Fibroblast of skin of back (primary cell): ENCODE data around the gene KCNK10.

Experiments used
- DNase-seq: peaks from one replicate; pipeline ENCODE4 v3.0.0-alpha.2; 2013

KCNK10 gene

DNA sequence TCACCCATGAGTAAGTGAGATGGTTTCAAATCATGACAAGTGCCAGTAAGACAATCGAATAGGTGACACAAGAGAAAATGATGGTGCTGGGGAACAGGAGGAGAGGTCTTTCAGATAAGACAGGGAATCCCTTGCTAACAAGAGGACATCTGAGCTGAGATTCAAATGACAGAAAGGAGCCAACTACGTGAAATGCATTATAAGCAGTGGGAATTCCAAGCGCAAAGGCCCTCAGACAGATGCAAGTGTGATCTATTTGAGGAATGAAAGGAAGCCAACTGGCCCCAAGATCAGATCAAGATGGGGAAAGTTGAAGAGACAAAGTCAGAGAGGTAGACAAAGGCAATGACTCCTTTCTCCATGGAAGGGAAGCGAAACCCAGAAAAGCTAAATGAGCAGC is 4.7 kb downstream of the KCNK10 start:
- DNase-seq, result no peak

DNA sequence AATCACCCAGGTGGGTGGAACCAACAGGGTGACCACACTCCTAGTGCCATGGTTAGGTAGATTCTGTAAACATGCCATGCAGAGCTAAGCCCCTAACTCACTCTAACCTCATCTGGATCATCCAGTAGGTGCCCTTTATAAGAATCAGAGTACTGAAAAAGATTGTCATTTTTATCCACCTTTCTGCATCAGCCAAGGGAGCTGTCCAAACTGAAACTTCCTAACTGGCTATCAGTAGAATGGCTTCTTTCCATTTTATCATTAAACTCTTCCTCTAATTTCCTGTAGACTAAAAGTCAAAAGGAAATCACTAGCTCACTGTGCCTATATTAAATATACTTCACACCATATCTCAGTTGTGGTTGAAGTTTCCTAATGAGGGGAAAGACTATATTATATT is 6.5 kb downstream of the KCNK10 start:
- no peak for DNase-seq

DNA sequence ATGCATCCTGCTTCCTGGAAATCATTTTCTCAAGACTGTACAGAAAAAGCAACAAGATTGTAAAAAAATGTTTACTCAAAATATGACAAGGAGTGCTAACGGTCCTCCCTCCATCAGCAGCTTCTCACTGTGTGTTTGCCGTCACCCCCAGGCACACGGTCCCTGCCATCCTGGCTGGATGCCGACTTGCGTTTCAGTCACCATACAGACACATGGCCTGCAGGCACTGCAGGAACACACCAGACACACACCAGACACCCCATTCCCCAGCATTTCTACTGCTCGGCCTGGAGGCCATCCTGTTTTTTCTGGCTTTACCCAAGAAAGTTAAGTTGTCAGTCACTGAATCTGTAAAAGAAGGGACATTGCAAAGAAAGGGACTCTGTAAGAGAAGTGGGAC is 10.8 kb downstream of the KCNK10 start:
- no peak for DNase-seq

DNA sequence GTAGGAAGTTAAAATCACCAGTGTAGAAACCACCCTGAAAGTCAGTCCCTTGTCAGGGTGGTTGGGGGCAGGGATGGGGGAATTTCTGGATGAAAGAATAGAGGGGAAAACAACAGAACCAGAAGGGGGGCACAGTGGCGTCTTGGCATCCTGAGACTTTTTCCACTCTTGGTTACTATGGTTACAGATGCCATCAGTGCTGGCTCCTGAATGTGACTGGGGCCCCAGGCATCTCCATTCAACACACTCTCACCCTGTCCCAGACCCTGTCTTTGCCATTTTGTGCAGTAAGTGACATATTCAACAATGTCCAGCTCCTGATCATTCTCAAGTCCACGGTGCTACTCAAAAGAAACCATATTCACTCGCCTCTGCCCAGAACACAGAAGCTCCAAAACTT is 11.3 kb downstream of the KCNK10 start:
- DNase-seq, result no peak

DNA sequence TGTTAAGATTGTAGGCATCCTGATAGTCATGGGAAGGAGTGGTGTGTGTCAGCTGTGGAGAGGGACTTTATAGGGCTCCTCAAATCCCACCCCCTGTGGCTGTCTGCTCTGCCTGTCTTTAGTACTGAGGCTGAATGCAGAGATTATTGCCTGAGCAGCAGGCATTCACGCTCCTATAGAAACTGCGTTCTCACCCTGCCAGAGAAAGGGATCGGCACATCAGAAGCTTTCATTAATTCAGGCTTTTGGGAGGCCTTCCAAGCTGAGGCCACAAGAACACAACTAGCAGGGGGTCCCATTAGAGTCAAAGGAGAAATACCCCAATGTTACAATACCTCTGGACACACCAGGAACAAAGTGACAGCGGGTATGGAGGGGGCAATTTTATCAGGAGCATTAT is 12.6 kb downstream of the KCNK10 start:
- no peak for DNase-seq

DNA sequence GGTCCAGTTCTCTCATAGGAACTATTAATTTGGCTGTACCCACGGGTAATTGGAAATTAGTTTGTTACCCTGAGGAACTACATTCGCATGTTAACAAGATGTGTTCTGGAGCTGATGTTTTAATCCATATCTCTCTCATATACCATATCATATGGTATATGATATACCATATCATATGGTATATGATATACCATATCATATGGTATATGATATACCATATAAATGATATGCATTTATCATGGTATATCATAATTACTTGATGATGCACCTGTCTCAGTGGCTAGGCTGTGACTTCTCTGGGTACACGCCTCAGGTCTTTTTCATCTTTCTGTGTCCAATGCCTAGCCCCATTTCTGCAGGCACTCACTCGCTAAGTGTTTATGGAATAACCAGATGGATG is 13.0 kb downstream of the KCNK10 start:
- no peak for DNase-seq

DNA sequence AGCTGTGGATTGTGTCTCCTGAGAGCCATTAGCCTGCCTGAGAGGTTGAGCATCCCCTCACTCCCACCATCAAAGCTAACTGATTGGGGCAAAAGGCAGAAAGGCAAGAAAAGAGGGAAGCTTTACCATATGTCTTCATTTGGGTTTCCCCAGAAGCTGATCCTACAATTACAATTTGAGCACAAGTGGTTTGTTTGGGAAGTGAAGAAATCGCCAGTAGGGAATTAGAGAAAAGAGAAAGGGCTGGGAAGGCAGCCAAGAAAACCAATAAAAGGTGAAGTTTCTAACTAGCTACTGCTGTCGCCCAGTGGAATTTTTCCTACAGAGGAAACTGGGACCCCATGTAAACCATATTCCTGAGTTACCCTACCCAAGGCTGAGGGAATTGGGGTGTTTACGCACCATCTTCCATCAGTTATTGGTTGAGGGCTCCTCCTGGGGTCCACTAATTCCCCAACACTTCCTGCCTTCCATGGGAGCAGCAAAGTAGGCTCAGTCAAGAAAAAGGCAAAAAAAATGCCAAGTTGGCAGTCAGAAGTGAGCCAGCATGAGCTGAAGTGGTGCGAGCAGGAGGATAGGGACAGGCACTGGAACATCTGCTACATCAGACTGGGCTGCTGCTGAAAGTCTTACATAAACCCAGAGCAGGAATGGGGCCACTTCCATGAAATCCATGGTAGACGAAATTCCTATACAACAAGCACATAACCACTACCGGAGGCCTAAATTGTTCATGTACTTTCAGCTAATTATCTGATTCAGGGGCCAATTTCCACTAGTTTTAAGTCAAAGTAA is 17.3 kb downstream of the KCNK10 start:
- no peak for DNase-seq

DNA sequence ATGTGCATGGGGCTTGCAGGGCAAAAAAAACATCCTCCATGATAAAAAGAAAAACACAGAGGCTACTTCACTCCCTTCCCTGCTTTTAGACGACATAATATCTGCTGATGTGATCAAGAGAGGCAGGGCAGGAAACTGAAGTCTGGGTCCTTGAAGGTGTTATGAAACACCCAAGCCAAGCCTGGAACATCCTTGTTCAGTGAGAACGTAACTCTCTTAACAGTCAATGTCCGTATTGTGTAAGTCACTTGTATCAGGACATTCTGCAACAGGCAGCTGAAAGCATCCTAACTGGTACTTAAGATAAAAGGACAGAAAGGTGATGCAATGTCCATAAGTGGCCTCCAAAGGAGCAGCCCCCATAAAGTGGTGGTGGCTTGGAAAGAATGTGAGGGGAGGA is 20.0 kb downstream of the KCNK10 start:
- DNase-seq, result no peak

DNA sequence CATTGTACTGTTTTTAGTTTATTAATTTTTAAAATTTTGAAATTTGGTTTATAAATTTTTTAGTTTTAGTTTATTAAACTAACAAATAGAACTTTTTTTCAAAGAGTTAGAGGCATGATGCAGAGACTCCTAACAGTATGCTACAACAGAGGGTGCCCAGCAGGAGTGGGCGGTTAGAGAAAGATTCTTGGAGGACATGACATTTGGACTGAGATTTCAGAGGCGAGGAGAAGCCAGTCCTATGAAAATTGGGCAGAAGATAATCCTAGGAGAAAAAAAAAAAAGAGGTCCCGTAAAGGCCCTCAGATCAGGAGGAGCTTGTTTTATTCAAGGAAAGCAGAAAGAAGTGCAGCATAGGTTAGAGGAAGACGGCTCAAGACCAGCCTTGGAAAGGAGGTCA is 21.7 kb downstream of the KCNK10 start:
- no peak for DNase-seq

DNA sequence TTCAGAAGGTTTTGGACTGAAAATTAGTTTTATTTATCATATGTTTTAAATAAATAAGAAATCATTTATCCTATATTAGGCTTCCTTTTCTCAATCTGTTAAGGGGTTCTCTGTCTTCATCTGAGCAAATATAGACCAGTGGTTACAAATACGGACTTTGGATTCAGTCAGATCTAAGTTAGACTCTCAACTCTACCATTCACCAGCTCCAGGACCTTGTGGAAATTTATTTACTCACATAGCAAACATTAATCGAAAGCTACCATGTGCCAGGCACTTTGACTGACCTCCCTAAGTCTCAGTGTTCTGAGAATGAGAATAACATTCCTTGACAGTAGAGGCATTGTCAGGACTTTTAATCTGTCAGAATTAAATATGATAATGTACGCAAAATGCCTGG is 22.3 kb downstream of the KCNK10 start:
- DNase-seq, result no peak

DNA sequence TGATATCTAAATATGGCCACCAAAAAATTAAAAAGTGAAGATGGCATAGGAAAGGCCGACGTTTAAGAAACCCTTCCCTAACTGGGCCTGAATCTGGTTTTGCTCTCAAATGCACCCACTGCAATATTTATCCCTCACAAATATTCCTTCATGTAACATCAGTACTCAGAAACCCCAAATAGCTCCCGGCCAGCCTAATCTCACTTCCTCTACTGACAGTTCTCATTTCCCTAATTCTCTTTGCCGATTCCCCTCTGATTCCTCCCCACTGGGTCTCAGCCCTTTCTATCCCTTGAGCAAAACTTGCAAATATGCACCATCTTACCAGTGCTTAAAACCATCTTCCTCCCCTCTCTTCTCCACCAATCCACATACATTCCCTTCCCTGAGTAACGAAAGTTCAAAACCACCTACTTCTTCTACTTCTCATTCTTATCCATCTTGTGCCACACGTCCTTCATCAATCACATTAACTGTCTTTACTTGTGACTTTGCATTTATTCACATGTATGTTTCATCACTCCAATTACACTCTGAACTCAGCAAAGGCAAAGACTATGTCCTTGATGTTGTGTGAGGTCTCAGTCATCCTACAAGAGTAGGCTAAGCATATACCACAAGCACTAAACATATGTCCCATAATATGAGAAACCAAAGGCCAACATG is 23.1 kb downstream of the KCNK10 start:
- no peak for DNase-seq

DNA sequence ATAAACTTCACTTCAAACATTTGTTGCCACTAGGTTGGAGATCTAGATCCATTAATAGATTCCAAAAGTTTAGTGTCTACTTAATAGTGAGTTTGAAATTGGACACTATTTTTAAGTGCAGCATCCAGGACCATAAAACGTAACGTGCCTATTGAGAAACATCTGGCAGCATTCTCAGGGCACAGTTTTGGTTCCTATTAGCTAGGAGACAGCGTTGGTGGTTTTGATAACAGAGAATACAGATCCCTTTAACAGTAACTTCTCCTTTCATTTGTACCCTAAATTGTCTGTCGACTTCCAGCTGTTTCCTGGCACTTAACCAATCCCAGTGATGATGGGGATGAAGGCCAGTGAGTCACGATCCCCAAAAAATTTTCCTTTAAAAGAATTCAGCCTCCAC is 25.8 kb downstream of the KCNK10 start:
- no peak for DNase-seq

DNA sequence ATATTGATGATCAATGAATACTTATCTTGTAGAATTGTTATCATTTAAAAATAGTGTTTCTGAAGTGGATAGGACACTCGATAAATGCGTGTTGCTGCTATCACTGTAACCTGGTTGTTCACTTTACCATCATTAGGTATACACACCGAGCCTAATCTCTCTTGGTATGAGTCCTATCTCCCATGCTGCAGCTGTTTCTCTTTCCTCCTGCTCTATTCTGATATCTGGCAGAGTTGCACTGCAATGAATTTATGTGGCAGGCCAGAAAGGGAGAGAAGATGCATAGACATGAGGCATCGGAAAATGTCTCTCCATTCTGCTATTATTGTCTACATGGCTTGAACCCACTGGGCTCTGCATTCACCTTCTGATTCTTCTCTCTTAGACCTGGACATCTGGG is 26.7 kb downstream of the KCNK10 start:
- no peak for DNase-seq

DNA sequence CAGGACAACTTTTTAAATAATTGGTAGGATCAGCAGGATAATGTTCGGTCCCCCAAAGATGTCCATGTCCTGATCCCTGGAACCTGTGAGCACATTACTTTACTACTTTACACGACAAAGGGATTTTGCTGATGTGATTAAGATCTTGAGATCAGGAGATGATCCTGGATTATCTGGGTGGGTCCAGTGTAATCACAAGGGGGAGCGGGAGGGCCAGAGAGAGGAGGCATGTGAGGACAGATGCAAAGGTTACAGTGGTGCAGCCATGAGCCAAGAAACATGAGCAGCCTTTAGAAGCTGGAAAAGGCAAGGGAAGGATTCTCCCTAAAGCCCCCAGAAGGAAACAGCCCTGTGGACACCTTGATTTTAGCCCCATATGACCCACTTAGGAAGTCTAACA is 33.1 kb downstream of the KCNK10 start:
- DNase-seq, result no peak

DNA sequence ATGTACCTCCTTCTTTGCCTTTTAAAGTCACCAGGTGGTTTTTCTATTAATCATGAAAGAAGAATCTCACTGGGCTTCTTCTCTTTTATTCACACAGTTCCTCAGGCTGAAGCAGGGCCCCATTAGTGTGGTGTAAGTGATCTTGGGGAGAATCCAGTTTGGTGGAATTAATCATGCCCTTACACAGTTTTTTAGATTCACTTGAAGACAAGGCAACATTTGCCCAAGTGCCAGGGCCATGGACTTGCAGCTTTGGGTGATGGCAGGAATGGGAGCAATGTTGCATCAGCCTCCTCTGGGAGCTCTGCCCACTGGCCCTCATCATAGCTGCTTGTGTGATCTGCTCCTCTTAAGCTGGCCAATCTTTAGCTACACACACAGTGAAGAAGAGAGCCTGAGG is 33.8 kb downstream of the KCNK10 start:
- no peak for DNase-seq

DNA sequence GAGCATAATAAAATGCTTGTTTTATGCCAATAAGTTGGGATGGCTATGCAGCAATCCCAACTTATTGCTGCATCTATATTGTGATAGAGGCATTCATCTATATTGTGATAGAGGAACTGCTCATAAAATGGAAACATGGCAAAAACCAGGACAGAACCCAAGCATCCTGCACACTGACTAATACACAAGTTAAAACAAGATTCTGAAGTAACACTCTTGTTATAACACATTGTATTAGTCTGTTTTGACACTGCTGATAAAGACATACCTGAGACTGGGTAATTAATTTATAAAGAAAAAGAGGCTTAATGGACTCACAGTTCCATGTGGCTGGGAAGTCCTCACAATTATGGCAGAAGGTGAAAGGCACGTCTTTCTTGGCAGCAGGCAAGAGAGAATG is 36.8 kb downstream of the KCNK10 start:
- no peak for DNase-seq

DNA sequence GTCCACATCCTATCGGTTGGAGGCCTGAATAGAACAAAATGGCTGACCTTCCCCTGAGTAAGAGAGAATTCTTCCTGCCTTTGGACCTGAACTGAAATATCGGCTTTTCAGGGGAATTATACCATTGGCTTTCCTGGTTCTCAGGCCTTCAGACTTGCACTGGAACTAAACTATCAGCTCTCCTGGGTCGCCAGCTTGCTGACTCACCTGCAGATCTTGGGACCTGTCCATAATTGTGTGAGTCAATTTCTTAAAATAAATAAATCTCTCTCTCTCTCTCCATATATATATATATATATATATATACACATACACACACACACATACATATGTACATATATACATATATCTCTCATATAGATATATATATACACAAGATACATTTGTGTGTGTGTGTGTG is 41.6 kb downstream of the KCNK10 start:
- DNase-seq, result no peak

DNA sequence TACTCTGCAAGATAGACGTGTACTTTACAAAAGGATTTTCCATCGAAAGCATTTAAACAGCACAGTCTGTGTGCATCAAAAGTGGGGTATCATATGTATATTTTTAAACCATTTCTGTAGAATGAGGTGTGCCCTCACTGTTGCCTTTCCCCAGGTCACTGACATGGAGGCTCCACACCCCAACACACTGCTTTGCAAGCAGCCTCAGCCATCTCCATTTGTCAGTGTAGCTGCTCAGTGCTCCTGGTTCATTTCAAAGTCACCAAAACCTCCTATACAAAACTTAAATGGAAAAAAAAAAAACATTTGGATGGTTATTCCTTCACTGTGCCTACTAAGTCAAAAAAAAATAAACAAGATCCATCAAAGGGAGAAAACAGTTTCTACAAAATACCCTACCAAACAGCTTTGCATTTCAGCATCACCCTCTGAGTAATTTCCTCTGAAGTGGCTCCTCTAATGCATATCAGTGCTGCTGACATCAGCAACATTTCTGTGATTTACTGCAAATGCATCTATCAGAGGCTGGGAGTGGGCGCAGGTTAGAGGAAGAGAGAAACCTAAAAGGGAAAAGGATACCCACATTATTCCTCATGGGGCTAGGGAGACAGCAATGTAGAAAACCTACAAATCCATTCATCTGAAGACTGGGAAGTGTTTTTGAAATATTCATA is 46.0 kb downstream of the KCNK10 start:
- DNase-seq, result no peak

DNA sequence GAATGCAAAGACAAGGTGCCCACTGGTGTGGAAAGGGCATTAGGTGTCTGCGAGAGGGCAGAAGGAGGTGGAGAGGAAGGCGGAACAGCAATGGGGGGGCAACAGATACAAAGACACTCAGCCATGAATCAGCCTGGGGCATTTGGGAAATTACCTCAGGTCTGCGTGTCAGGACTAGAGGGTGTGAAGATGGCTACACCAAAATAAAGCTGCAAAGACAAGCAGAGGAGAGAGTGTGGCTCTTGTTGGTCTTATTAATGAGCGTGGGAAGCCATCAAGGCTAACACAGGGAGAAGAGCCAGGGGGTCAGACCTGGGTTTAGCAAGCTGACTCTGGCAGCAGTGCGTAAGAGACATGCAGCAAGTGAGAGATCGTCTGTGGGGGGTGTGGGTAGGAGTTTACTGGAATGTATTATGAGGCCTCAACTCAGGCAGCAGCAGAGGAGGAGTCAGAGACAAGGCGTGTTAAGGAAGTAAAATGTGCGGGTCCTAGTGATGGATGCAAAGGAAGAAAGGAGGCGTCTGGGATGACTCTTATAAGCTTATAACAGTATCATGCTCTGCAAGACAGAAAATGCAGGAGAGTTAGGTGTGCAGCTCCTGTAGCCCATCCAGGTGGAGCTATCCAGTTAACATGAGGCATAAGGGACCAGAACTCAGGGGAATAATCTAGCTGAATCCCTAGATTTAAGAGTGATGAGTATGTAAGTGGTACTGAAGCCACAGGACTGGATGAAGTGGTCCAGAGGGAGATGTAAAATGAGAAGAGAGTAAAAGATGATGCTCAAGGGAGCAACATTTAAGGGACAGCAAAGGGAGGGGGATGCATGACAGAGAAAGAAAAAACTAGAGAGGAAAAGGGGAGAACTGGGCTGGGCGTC is 50.4 kb downstream of the KCNK10 start:
- no peak for DNase-seq

DNA sequence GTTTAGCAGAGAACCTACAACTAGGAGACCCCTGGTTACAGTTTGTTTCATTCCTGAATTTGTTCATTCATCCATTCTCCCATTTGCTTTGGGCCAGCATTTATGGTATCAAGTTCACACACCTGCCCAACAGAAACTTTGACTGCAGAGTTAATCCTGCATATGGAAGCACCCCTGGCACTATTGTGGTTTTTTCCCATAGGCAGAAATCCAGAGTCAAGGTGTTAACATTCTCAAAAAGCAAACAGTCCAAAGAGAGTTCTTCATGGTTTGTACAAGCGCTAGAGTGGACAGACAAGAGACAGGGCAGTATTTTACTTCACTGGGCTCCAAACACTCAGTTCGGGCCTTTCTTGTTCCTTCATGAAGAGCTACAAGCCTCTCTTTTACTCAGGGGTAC is 51.9 kb downstream of the KCNK10 start:
- DNase-seq, result no peak

DNA sequence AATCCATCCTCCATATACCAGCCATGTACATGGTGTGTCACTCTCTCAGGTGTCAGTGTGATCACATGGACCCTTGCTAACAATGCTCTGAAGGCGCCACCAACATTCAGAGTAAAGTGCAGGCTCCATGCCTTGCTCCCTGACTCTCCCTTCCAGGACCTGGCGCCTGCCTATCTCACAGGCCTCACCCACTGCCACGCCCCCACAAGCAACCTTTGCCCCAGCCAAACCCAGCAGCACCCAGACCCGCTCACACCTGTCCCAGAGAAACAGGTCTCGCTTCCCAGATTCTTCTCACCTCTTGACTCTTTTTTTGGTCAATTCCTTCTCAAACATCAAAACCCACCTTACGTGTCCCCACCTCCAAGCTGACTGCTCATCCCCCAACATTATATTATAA is 52.3 kb downstream of the KCNK10 start:
- DNase-seq, result no peak

DNA sequence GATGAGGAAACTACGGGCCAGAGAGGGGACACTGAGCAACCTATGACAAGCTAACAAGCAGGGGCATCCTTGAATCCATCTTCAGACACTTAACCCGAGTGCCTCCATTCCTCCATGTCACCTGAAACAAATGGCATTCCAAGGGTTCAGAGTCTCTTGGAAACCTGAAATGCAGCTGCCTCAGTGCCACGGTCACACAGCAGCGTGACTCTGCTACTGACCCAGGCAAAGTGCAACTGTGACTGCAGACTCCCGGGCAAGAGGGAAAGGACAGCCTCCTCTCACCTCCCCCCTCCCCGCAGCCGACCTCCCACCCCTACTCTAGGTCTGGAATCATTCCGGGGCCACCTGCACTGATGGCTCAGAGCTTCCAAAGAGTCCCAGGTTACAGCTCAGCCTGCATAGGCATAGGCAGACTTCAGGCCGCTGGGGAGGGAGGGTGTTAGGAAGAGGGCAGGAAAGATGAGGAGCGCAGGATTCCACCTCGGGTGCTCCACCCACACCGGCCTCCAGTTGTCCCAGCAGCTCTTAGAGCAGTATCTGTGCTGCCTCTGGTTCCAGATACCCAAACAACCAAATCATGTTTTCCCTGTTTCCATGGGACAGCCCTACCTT is 53.2 kb downstream of the KCNK10 start:
- no peak for DNase-seq

DNA sequence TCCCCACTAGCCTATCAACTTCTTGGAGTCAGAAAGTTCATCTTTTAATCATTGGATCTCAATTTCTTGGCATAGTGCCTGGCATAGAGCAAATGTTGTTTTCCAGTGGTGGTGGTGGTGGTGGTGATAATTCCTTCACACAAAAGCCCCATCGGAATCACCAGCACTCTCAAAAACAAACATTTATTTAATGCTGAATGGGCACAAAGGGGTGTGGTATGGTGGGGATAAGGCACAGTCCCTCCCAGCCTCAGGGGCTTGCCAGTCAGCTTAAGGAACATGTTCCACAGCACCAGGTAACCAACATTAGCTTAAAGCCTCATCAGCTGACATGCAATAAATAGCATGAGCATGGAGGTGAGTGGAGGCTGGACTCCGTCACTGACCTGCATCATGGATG is 56.6 kb downstream of the KCNK10 start:
- no peak for DNase-seq
